GM21528 (cell line): ENCODE measurements around the gene GOLIM4.
A peak's percentile ranks its signal among the peaks of the same experiment; 100 is the strongest.
"Not testable (repeated sequence)": the region's sequence is repeated elsewhere in the genome, so short reads cannot be mapped to it uniquely, and the experiment has no call there.

Experiments used
- ATAC-seq: cut with Tn5 transposase; IDR thresholded peaks from one replicate; pipeline ENCODE4 v1.9.1; 2021; ENCODE audit warnings: mild to moderate bottlenecking, moderate library complexity; ENCODE audit not compliant: unreplicated experiment, low FRiP score

GOLIM4 gene

GRCh38 chr3:168051531-168052471, 43.9 kb downstream of the GOLIM4 start:
- peak; percentile 66 for ATAC-seq

DNA sequence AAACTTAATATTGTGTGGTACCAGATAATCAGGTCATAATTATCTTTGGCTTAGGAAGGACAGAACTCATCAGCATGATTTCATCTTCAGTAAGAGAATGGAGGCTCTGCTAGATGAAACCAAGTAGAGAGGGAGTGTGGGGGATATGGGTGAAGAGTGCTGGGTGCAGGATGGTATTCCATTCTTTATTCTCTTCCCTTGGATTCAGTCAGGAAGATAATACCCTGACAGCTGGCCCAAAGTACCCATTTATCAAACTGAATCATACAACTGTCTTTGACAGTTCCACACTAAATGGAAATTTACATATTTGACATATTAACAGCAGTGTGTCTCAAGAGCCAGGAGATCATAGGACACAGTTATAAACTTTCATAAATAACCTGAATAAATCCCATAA, 44.7 kb downstream of the GOLIM4 start:
- no peak for ATAC-seq

DNA sequence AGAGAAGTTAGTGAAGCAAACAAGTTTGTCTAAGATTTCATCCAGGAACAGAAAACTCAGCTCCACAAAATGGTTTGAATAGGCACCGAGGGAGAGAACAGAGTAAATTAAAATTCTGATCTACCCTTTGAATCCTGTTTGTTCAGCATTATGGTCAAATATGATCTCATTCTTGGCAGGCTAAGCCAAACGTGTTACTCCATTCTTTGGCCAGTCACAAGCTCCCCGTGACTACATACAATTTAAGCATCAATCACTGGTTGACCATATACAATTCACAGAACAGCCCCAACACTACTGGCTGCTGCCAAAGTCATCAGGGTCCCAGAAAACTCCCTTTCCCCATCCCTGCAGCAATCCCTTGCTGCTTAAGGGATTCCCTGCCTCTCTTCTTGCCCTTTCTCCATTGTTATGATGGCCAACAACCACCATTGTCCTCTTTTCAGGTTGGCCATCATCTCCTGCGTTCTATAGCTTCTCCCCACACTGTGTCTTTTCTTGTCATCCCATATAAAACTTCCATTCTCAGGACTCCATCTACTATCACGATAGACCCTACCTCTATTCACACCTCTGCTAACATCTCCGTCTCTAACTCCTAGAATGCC, 46.3 kb downstream of the GOLIM4 start:
- no peak for ATAC-seq

GRCh38 chr3:168048414-168049330, 47.1 kb downstream of the GOLIM4 start:
- no peak for ATAC-seq

DNA sequence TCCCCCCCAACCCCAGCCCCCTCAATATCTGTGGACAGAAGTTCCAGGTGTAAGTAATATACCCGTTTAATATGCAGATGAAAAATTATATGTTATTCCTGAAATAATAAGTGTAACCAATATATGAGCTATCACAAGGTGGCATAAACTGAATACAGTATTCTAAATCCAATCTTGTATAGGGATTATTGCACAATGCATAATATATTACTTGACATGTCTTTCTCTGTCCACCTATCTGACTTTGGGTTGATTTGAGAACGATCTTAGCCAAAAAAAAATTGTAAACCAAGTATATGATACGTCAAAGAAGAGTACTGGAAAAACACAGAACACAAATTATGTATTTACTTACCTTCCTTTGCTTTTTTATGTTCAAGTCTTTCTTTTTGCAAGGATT, 47.8 kb downstream of the GOLIM4 start:
- no peak for ATAC-seq

- ATAC-seq: peak; percentile 79
These were observed 48.4 kb downstream of the GOLIM4 start for GRCh38 chr3:168047190-168047795.

DNA sequence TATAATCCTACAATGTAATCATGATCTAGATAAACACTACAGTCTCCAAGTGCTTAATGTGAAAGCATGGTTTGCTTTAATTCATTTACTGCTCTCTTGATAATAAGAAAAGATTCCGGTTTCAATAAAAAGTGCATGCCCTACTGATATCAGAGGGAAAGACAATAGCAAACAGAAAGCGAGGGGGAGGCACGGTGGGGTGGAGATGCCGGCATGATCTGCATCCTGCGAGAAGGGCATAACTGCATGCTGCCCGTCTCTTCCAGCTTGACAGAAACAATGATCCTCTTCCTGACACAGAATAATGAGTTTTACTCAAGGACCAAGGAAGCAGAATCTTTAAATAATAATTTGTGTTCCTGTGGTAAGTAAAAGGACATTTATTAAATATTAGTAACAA, 51.7 kb downstream of the GOLIM4 start:
- ATAC-seq: no peak

GRCh38 chr3:168040607-168041208, 55.0 kb downstream of the GOLIM4 start:
- peak; percentile 68 for ATAC-seq

DNA sequence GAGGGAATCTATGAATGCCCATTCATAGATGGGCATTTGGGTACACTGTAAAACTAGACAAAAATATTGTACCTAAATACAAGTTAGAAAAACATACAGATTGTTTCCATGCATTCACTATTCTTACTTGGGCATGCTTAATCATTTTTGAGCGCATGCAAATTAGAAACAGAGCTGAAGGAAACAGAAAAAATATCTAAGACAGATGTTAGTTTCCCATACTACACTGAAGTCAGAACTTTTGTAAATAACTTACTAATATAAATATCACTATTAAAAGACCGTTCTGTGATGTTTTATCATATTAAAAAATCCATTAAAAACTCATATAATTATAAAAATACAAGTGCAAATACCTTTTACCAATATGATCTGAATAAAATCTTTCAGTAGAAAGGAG, 58.7 kb downstream of the GOLIM4 start:
- no peak for ATAC-seq

DNA sequence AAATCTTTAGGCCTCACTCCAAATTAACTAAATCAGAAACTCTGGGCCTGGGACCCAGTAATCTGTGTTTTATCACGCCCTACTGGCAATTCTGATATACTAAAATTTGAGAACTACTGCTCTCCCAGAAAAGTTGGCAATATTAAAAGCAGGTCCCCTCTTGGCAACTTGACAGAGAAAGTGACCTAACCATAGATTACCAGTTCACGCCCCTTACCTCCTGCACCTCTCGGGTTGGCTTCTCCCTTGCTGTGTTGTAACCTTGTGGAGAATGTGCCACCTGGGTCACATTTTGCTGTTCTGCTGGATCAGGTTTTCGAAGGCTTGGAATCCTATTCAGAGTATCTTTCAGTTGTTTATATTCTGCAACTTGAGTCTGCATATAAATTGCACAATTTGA, 59.1 kb downstream of the GOLIM4 start:
- no peak for ATAC-seq

GRCh38 chr3:168034152-168034928, 61.4 kb downstream of the GOLIM4 start:
- ATAC-seq: no peak

GRCh38 chr3:168030577-168030976, 65.1 kb downstream of the GOLIM4 start:
- ATAC-seq: no peak

GRCh38 chr3:168029705-168030104, 66.0 kb downstream of the GOLIM4 start:
- no peak for ATAC-seq

DNA sequence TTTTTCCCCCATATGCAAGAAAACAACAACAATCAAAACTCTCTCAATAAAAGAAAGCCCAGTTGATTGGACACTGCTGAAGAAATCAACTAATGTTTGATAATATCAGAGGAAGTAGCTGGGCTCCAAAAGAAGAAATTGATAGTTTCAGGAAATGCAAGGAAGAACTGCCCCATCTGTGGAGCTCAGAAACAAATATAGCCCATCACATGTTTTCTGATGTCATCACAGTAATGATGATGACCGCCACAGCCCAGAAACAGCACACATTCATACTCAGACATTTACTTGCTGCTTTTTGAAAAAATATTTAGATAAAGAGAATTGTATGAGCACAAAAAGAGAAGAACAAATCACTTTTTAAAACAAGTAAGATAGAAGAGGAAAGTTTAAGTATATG, 67.6 kb downstream of the GOLIM4 start:
- no peak for ATAC-seq

DNA sequence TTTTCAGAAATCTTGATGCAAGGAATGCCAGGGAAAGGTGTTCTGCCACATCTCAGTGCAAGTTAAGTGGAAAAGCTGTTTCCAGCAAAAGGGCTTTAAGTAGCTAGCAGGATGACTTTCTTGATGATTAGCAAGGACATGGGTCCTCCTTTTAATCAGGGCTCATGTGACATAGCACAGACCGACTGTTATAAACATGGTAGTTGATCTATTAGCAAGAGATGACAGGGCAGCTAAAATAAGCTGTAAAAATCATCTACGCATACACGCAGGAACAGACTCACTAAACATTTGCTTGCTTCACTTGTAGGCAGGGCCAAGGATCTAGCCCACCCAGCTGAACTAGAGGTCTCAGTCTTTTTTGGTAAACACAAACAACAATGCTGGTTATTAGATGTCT, 69.0 kb downstream of the GOLIM4 start:
- no peak for ATAC-seq

DNA sequence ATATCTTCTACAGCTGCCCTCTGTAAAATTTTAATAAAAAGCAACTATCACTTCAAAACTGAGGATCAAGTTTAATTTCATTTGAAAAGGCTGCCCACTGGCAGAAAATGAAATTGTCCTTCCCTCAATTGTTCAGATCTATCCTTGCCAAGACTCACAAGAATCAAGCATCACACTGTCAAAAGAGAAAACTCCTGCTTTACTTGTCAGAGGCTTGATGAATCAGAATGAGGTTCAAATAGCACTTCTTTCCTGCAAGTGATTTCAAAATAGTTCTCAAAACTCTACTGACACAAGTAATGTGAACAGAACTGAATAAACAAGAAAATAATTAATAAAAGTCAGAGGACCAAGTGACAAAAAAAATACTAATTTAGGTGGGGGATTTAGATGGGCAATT, 70.6 kb downstream of the GOLIM4 start:
- no peak for ATAC-seq

DNA sequence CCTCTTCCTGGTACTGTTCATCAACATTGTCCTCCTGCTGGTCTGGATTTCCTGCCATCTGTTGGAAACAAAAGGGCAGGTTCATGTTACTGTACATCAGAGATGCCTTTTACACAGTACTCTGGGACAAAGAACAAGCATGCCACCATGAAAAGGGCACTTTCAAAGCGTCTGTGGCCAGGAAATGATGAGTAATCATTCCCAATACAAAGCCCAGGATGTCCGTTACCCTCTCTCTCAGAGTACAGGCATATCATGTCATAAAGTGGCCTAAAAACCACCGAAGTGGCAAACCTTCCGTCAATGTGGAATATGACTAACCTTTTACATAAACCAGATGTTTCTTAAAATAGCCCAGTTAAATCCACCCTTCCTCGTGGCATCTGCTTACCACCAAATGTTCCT, 71.2 kb downstream of the GOLIM4 start:
- no peak for ATAC-seq

DNA sequence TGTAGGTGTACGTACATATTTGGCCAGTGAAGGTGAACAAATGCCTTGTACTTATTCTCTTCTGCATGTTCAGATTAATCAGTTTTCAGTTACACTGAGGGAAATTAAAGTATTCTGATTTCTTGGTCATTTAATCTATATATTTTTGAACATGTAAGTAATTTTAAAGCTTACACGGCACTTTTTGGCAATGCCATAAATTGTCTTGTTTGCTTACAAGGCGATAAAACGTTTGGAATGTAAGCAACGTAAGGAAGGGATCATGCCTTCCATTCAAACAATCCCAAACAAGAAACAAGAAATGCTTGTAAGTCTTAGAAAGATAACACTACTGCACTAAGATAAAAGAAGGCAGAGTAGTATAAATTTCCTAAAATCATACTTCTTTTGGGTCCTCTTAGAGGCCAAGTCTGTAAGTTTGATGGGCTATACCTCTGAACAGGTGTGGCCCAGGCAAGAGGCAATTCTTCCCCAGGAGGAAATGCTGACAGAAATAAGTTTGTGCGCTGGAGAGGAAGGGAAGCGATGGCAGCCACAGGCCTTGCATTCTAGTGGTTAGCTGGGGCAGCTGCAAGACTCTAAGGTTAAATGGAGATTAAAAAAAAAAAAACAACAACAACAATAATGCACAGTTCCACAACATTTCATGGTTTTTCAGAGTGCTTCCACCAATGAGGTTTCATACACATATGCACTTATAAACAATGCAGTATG, 73.8 kb downstream of the GOLIM4 start:
- ATAC-seq: no peak

DNA sequence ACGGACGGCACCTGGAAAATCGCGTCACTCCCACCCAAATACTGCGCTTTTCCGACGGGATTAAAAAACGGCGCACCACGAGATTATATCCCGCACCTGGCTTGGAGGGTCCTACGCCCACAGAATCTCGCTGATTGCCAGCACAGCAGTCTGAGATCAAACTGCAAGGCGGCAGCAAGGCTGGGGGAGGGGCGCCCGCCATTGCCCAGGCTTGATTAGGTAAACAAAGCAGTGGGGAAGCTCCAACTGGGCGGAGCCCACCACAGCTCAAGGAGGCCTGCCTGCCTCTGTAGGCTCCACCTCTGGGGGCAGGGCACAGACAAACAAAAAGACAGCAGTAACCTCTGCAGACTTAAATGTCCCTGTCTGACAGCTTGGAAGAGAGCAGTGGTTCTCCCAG, 84.4 kb downstream of the GOLIM4 start:
- not testable (repeated sequence) for ATAC-seq
